ENCODE data around the gene CHD2.

DNA sequence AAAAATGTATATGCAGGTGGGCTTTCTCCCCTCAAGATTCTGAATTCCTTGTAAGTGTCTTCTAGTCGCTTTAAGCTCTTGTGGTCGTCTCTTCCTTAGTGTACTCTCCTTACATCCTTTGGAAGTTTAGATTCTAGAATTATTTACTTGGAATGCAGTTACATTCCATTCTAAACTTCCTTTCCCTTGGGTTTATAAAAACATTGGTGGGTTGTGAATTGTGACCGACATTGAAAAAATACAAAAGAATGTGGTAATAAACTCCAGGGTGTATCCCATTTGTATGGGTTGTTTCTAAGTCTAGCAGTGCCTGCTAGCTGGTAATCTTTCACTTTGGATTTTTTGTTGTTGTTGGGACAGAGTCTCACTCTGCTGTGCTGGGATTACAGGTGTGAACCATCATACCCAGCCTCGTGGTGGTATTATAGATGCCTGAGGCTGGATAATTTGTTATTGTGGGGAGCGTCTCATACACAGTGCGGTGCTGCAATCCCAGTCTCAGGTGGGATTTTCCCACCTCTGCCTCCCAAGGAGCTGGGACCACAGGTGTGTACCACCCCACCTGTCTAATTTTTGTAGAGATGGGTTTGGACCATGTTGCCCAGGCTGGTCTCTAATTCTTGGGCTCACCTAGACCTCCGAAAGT lies 9.1 kb downstream of the CHD2 start:
- TF ChIP-seq, protein P1, sequence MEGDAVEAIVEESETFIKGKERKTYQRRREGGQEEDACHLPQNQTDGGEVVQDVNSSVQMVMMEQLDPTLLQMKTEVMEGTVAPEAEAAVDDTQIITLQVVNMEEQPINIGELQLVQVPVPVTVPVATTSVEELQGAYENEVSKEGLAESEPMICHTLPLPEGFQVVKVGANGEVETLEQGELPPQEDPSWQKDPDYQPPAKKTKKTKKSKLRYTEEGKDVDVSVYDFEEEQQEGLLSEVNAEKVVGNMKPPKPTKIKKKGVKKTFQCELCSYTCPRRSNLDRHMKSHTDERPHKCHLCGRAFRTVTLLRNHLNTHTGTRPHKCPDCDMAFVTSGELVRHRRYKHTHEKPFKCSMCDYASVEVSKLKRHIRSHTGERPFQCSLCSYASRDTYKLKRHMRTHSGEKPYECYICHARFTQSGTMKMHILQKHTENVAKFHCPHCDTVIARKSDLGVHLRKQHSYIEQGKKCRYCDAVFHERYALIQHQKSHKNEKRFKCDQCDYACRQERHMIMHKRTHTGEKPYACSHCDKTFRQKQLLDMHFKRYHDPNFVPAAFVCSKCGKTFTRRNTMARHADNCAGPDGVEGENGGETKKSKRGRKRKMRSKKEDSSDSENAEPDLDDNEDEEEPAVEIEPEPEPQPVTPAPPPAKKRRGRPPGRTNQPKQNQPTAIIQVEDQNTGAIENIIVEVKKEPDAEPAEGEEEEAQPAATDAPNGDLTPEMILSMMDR (IDR thresholded peaks at IDR 0.05; ENCODE audit: insufficient read depth, low read depth, low read length) = no peak
- TF ChIP-seq EZH2 (IDR thresholded peaks at IDR 0.05; ENCODE audit: insufficient read depth, low read length) = no peak

Measured in astrocyte (in vitro differentiated cells and primary cell).